Measurements from ENCODE around the gene MARCHF3. TPM values are rescaled to one million over a fixed set of nuclear protein-coding genes. Genes with fewer than 3 reads are reported as not detected.

Gene MARCHF3
- total RNA-seq, 1 donor from 2014 or later: 16.5 TPM

GRCh38 chr5:127068493-127069214, 38.3 kb upstream of the MARCHF3 start:
- H3K36me3 ChIP-seq (ENCODE audit: insufficient read depth, low read length): no peaks in the 10 kb centered on the region
- no peak overlapping the region for H3K4me2 ChIP-seq (ENCODE audit: low read length)
- H4K20me1 ChIP-seq (ENCODE audit: insufficient read depth, low read length): no peaks in the 10 kb centered on the region
- H3K36me3 Mint-ChIP-seq (ENCODE audit: low read depth, unreplicated experiment): no peaks in the 10 kb centered on the region
- H3K79me2 ChIP-seq (ENCODE audit: insufficient read depth, low read length): no peaks in the 10 kb centered on the region
- no peak overlapping the region for H3K27ac ChIP-seq (ENCODE audit: low read depth, low read length)
- H3K4me1 Mint-ChIP-seq (ENCODE audit: low read depth, unreplicated experiment): peaks cover 16% of the 10 kb centered on the region
- H3K27me3 Mint-ChIP-seq (ENCODE audit: low read depth, unreplicated experiment): peaks cover 4% of the 10 kb centered on the region
- no peak overlapping the region for H3K27ac Mint-ChIP-seq (ENCODE audit: unreplicated experiment)
- H3K9me3 Mint-ChIP-seq (ENCODE audit: unreplicated experiment): peaks cover 1% of the 10 kb centered on the region
- no peak overlapping the region for H3K4me3 Mint-ChIP-seq (ENCODE audit: unreplicated experiment)
- no peak for TF ChIP-seq EZH2 (IDR thresholded peaks at IDR 0.05; ENCODE audit: insufficient read depth, low read length)
- TF ChIP-seq, protein P1, sequence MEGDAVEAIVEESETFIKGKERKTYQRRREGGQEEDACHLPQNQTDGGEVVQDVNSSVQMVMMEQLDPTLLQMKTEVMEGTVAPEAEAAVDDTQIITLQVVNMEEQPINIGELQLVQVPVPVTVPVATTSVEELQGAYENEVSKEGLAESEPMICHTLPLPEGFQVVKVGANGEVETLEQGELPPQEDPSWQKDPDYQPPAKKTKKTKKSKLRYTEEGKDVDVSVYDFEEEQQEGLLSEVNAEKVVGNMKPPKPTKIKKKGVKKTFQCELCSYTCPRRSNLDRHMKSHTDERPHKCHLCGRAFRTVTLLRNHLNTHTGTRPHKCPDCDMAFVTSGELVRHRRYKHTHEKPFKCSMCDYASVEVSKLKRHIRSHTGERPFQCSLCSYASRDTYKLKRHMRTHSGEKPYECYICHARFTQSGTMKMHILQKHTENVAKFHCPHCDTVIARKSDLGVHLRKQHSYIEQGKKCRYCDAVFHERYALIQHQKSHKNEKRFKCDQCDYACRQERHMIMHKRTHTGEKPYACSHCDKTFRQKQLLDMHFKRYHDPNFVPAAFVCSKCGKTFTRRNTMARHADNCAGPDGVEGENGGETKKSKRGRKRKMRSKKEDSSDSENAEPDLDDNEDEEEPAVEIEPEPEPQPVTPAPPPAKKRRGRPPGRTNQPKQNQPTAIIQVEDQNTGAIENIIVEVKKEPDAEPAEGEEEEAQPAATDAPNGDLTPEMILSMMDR (IDR thresholded peaks at IDR 0.05; ENCODE audit: insufficient read depth, low read depth, low read length): no peak
- FAIRE-seq: no peak
- H3K4me3 ChIP-seq (ENCODE audit: insufficient read depth, low read depth, low read length): no peak overlapping the region
- H3K27me3 ChIP-seq (ENCODE audit: insufficient read depth, low read length): no peaks in the 10 kb centered on the region
- DNase-seq (ENCODE audit: low read depth): peak; percentile 78
- no peak overlapping the region for H2AFZ ChIP-seq (ENCODE audit: low read depth, low read length)
- H3K4me1 ChIP-seq (ENCODE audit: insufficient read depth, low read length): peaks cover 5% of the 10 kb centered on the region
- H3K9me3 ChIP-seq (ENCODE audit: insufficient read depth, low read depth, low read length): no peaks in the 10 kb centered on the region
- no peak overlapping the region for H3K9ac ChIP-seq (ENCODE audit: low read length)

DNA sequence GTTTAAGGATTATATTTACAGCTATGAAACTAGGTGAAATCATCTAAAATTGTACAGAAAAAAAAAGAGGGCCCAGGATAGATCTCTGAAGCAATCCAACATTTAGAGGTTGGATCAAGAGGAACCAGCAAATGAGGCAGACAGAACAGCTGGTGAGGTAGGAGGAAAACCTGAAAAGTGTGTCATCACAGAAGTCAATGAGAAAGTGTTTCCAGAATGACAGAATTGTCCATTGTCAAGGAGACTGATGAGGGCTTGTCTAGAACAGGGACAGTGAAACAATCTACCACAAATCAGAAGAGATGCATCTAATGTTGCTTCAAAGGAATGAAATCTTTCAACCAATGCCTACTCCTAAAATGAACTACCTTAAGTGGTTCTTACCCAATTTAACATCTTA, 36.4 kb upstream of the MARCHF3 start:
- Histone ChIP-seq H3K27me3 (ENCODE audit: insufficient read depth, low read length) (no peaks in the 10 kb centered on the region), H3K4me2 (ENCODE audit: low read length) (no peak overlapping the region), H4K20me1 (ENCODE audit: insufficient read depth, low read length) (no peaks in the 10 kb centered on the region), H2AFZ (ENCODE audit: low read depth, low read length) (no peak overlapping the region), H3K9me3 (ENCODE audit: insufficient read depth, low read depth, low read length) (no peaks in the 10 kb centered on the region), H3K36me3 (ENCODE audit: insufficient read depth, low read length) (no peaks in the 10 kb centered on the region), H3K4me3 (ENCODE audit: insufficient read depth, low read depth, low read length) (no peak overlapping the region), H3K9ac (ENCODE audit: low read length) (no peak overlapping the region), H3K4me1 (ENCODE audit: insufficient read depth, low read length) (peaks cover 5% of the 10 kb centered on the region), H3K79me2 (ENCODE audit: insufficient read depth, low read length) (no peaks in the 10 kb centered on the region), H3K27ac (ENCODE audit: low read depth, low read length) (no peak overlapping the region)
- no peaks in the 10 kb centered on the region for H3K27me3 Mint-ChIP-seq (ENCODE audit: low read depth, unreplicated experiment)
- H3K4me3 Mint-ChIP-seq (ENCODE audit: unreplicated experiment): no peak overlapping the region
- TF ChIP-seq, protein P1 (IDR thresholded peaks at IDR 0.05; ENCODE audit: insufficient read depth, low read depth, low read length): no peak
- no peak for TF ChIP-seq EZH2 (IDR thresholded peaks at IDR 0.05; ENCODE audit: insufficient read depth, low read length)
- FAIRE-seq (no peak), DNase-seq (ENCODE audit: low read depth) (no peak)
- H3K9me3 Mint-ChIP-seq (ENCODE audit: unreplicated experiment): no peaks in the 10 kb centered on the region
- H3K27ac Mint-ChIP-seq (ENCODE audit: unreplicated experiment): no peak overlapping the region
- peaks cover 16% of the 10 kb centered on the region for H3K4me1 Mint-ChIP-seq (ENCODE audit: low read depth, unreplicated experiment)
- no peaks in the 10 kb centered on the region for H3K36me3 Mint-ChIP-seq (ENCODE audit: low read depth, unreplicated experiment)

GRCh38 chr5:127064253-127064840, 34.0 kb upstream of the MARCHF3 start:
- TF ChIP-seq EZH2 (IDR thresholded peaks at IDR 0.05; ENCODE audit: insufficient read depth, low read length): no peak
- TF ChIP-seq, protein P1 (IDR thresholded peaks at IDR 0.05; ENCODE audit: insufficient read depth, low read depth, low read length): no peak
- no peaks in the 10 kb centered on the region for H3K36me3 Mint-ChIP-seq (ENCODE audit: low read depth, unreplicated experiment)
- no peak overlapping the region for H3K9ac ChIP-seq (ENCODE audit: low read length)
- H3K9me3 Mint-ChIP-seq (ENCODE audit: unreplicated experiment): no peaks in the 10 kb centered on the region
- H3K79me2 ChIP-seq (ENCODE audit: insufficient read depth, low read length): no peaks in the 10 kb centered on the region
- H3K4me3 ChIP-seq (ENCODE audit: insufficient read depth, low read depth, low read length): no peak overlapping the region
- H3K27ac Mint-ChIP-seq (ENCODE audit: unreplicated experiment): no peak overlapping the region
- no peaks in the 10 kb centered on the region for H3K27me3 Mint-ChIP-seq (ENCODE audit: low read depth, unreplicated experiment)
- H3K4me3 Mint-ChIP-seq (ENCODE audit: unreplicated experiment): no peak overlapping the region
- H3K4me1 ChIP-seq (ENCODE audit: insufficient read depth, low read length): peaks cover 5% of the 10 kb centered on the region
- H3K4me2 ChIP-seq (ENCODE audit: low read length): no peak overlapping the region
- H3K4me1 Mint-ChIP-seq (ENCODE audit: low read depth, unreplicated experiment): peaks cover 15% of the 10 kb centered on the region
- no peaks in the 10 kb centered on the region for H3K9me3 ChIP-seq (ENCODE audit: insufficient read depth, low read depth, low read length)
- DNase-seq (ENCODE audit: low read depth) (no peak), FAIRE-seq (no peak)
- no peaks in the 10 kb centered on the region for H3K27me3 ChIP-seq (ENCODE audit: insufficient read depth, low read length)
- H3K36me3 ChIP-seq (ENCODE audit: insufficient read depth, low read length): no peaks in the 10 kb centered on the region
- H2AFZ ChIP-seq (ENCODE audit: low read depth, low read length): no peak overlapping the region
- no peak overlapping the region for H3K27ac ChIP-seq (ENCODE audit: low read depth, low read length)
- H4K20me1 ChIP-seq (ENCODE audit: insufficient read depth, low read length): no peaks in the 10 kb centered on the region
